IMR-90 (cell line): ENCODE measurements around the gene CCR8. TPM values are rescaled to one million over a fixed set of nuclear protein-coding genes. Genes with fewer than 3 reads are reported as not detected.

Experiments used
- ATAC-seq: fragments of 200-7000 bp; cut with Tn5 transposase; 2 replicates; pipeline ENCODE4 v1.9.1; 2020; ENCODE audit warnings: low read depth, mild to moderate bottlenecking, moderate library complexity
- BruUV-seq: library from RNA; stranded (reverse); fragments of 400-500 nt; replicated peaks from 2 replicates; lab custom pipeline; 2021; lab: Mats Ljungman, UMichigan
- CTCF ChIA-PET: fragments of 300-600 bp; formaldehyde crosslinking; extraction: SDS; loops from one replicate; lab custom pipeline; 2021; ENCODE audit warnings: antibody characterized with exemption; lab: Yijun Ruan, JAX
- POLR2A ChIA-PET: fragments of 300-600 bp; sonication (Branson Sonifier 250); formaldehyde crosslinking; loops from one replicate; lab custom pipeline; 2022; ENCODE audit warnings: antibody characterized with exemption; ENCODE audit not compliant: unreplicated experiment; lab: Charles Lee
- DNase-seq: peaks from one replicate; pipeline ENCODE4 v3.0.0; 2013
- H2AFZ ChIP-seq: replicated peaks from 2 replicates; pipeline ENCODE3; 2013; ENCODE audit warnings: low read length, mild to moderate bottlenecking; ENCODE audit not compliant: poor library complexity
- H2AK5ac ChIP-seq: 2 replicates; pipeline ENCODE4 v1.6.1; 2013; ENCODE audit warnings: low read depth, low read length, inconsistent platforms
- H2AK9ac ChIP-seq: replicated peaks from 2 replicates; pipeline ENCODE3; 2013; ENCODE audit warnings: mild to moderate bottlenecking, low read depth, low read length, moderate library complexity; ENCODE audit not compliant: poor library complexity
- H2BK120ac ChIP-seq: 2 replicates; pipeline ENCODE4 v1.6.1; 2013; ENCODE audit warnings: low read depth, low read length, inconsistent platforms
- H2BK15ac ChIP-seq: 3 replicates; pipeline ENCODE4 v1.6.1; 2013; ENCODE audit warnings: low read depth, low read length, inconsistent platforms
- H2BK20ac ChIP-seq: 2 replicates; pipeline ENCODE4 v1.6.1; 2013; ENCODE audit warnings: low read depth, mild to moderate bottlenecking, inconsistent platforms, low read length, moderate library complexity
- H2BK5ac ChIP-seq: 2 replicates; pipeline ENCODE4 v1.6.1; 2013; ENCODE audit warnings: mild to moderate bottlenecking, low read depth, low read length, inconsistent platforms; ENCODE audit not compliant: poor library complexity, severe bottlenecking
- H3K14ac ChIP-seq: replicated peaks from 2 replicates; pipeline ENCODE4 v1.6.1; 2013; ENCODE audit warnings: low read depth, low read length, inconsistent platforms
- H3K18ac ChIP-seq: 2 replicates; pipeline ENCODE4 v1.6.1; 2013; ENCODE audit warnings: low read depth, low read length, control low read depth
- H3K23ac ChIP-seq: 2 replicates; pipeline ENCODE4 v1.6.1; 2013; ENCODE audit warnings: low read depth, low read length, inconsistent platforms
- H3K27ac ChIP-seq: 2 replicates; pipeline ENCODE4 v1.5.1; 2013; ENCODE audit warnings: mild to moderate bottlenecking, control low read depth, low read length; ENCODE audit not compliant: insufficient read depth
- H3K27me3 ChIP-seq: 2 replicates; pipeline ENCODE4 v1.6.1; 2013; ENCODE audit warnings: low read length; ENCODE audit not compliant: control insufficient read depth, insufficient read depth
- H3K36me3 ChIP-seq: 2 replicates; pipeline ENCODE4 v1.6.1; 2013; ENCODE audit warnings: low read length, mixed read lengths; ENCODE audit not compliant: control insufficient read depth, insufficient read depth
- H3K4ac ChIP-seq: 2 replicates; pipeline ENCODE4 v1.6.1; 2013; ENCODE audit warnings: low read depth, low read length, inconsistent platforms
- H3K4me1 ChIP-seq: 2 replicates; pipeline ENCODE4 v1.6.1; 2013; ENCODE audit warnings: low read length, mixed read lengths; ENCODE audit not compliant: control insufficient read depth, insufficient read depth
- H3K4me2 ChIP-seq: 2 replicates; pipeline ENCODE4 v1.6.1; 2013; ENCODE audit warnings: low read depth, mild to moderate bottlenecking, control low read depth, low read length, moderate library complexity
- H3K4me3 ChIP-seq: 2 replicates; pipeline ENCODE4 v1.5.1; 2013; ENCODE audit warnings: low read depth, mild to moderate bottlenecking, control low read depth, low read length, moderate library complexity; ENCODE audit not compliant: insufficient read depth
- H3K56ac ChIP-seq: 2 replicates; pipeline ENCODE4 v1.6.1; 2013; ENCODE audit warnings: low read length, inconsistent platforms; ENCODE audit not compliant: insufficient read depth; ENCODE audit errors: extremely low read depth
- H3K79me1 ChIP-seq, 2 experiments: 2 replicates each; pipeline ENCODE4 v1.6.1; 2013; ENCODE audit warnings: low read length in 2 of 2, inconsistent platforms in 1 of 2, low read depth in 1 of 2
- H3K9ac ChIP-seq: 2 replicates; pipeline ENCODE4 v1.6.1; 2013; ENCODE audit warnings: low read depth, low read length, control low read depth
- H3K9me1 ChIP-seq: 2 replicates; pipeline ENCODE4 v1.6.1; 2013; ENCODE audit warnings: low read length, inconsistent platforms; ENCODE audit not compliant: insufficient read depth
- H3K9me3 ChIP-seq: 2 replicates; pipeline ENCODE4 v1.6.1; 2013; ENCODE audit warnings: low read length; ENCODE audit not compliant: control insufficient read depth, insufficient read depth
- H4K20me1 ChIP-seq: 2 replicates; pipeline ENCODE4 v1.6.1; 2013; ENCODE audit warnings: low read length, inconsistent platforms; ENCODE audit not compliant: insufficient read depth
- H4K5ac ChIP-seq: 2 replicates; pipeline ENCODE4 v1.6.1; 2013; ENCODE audit warnings: mild to moderate bottlenecking, low read depth, low read length, control low read depth
- H4K8ac ChIP-seq, 2 experiments: 2 replicates each; pipeline ENCODE4 v1.6.1; 2013; ENCODE audit warnings: low read depth in 2 of 2, low read length in 2 of 2, control low read depth in 1 of 2, inconsistent platforms in 1 of 2
- H4K91ac ChIP-seq: 2 replicates; pipeline ENCODE4 v1.6.1; 2013; ENCODE audit warnings: low read depth, low read length, inconsistent platforms; ENCODE audit not compliant: insufficient read depth
- CEBPB ChIP-seq: IDR thresholded peaks from 2 replicates; pipeline ENCODE4 v1.6.1; 2012; ENCODE audit warnings: low read depth, low read length, improper control_type of control experiment
- CHD1 ChIP-seq: IDR thresholded peaks from 2 replicates; pipeline ENCODE4 v1.6.1; 2012; ENCODE audit warnings: low read depth, low read length, improper control_type of control experiment
- NFE2L2 ChIP-seq: fragments of 150-350 bp; IDR thresholded peaks from 2 replicates; pipeline ENCODE4 v1.6.1; 2016; ENCODE audit warnings: low read depth, mild to moderate bottlenecking, low read length
- POLR2A ChIP-seq: IDR thresholded peaks from 2 replicates; pipeline ENCODE4 v1.6.1; 2012; ENCODE audit warnings: mild to moderate bottlenecking, low read depth, low read length
- SMC3 ChIP-seq: fragments of 150-350 bp; IDR thresholded peaks from 2 replicates; pipeline ENCODE4 v1.6.1; 2016; ENCODE audit warnings: low read depth, mild to moderate bottlenecking, antibody characterized with exemption, low read length, moderate library complexity
- WGBS, 2 experiments: methylation state at CpG; one replicate each; pipeline versions ENCODE4 v1.1.5 to v1.1.7; 2013; ENCODE audit warnings: missing lambda C conversion rate in 2 of 2; ENCODE audit not compliant: insufficient read length in 1 of 2; ENCODE audit errors: extremely low coverage in 2 of 2; 5-methylcytosine and 5-hydroxymethylcytosine counted together
- dilution Hi-C: fragments of 300-500 bp; cut with HindIII; formaldehyde crosslinking; loops from one replicate; pipeline ENCODE4 v1.14.3; 2018; ENCODE audit warnings: low sequenced_read_pairs; ENCODE audit not compliant: unreplicated experiment
- in situ Hi-C: fragments of 300-500 bp; cut with MboI; formaldehyde crosslinking; loops from 3 replicates; pipeline ENCODE4 v1.14.3; 2019; ENCODE audit warnings: low sequenced_read_pairs, inconsistent platforms, mixed read lengths
- intact Hi-C: fragments of 100-400 bp; cut with micrococcal nuclease; formaldehyde crosslinking; loops from 2 replicates; pipeline ENCODE4 v1.10.0; 2022
- polyA plus RNA-seq, 3 experiments: library from polyadenylated mRNA; depleted of rRNA; stranded (reverse); fragments of >200 nt; gene quantifications; 2 replicates each; pipeline ENCODE4 v1.2.3, GENCODE V29; 2012; ENCODE audit warnings: low replicate concordance in 1 of 3
- total RNA-seq: library from RNA; depleted of rRNA; stranded (reverse); fragments of >200 nt; gene quantifications from 2 replicates; pipeline ENCODE4 v1.2.3, GENCODE V29; 2012

Gene CCR8
- total and polyA plus RNA-seq, 2 of the 4 experiments (the other 2 are of a cell fraction): not detected

DNA sequence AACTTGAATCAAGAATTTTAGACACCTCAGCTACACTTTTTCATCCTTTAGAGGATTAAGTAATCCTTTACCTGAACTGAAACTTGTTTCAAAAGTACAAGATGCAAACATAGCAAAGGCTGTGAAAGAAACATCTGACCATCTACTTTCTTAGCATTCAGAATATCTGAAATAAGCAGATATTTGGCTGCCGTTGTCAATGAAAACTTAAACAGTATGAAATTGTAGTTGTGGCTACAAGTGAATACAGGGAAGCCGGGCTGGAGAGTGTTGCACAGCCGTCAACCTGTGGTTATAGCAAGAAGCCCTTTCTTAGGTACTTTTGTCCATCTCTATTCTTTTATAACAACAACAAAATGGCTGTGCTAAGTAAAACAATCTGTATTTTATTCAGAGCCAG lies 42.7 kb upstream of the CCR8 start:
- H4K8ac ChIP-seq: no peak overlapping the region
- H2AK9ac ChIP-seq: no peak overlapping the region
- no TSS peak for BruUV-seq
- ChIA-PET CTCF (interaction anchor here (0.6 to 2.8 kb wide), 2 partner anchors 161 to 1405 kb away, joined by 3 to 39 read pairs; no protein-coding TSS in a partner anchor), POLR2A (no interaction called here)
- 100% methylated on average over 1 of the region's 3 CpGs; no CpG with 5 or more reads in 1 of the 2 experiments for WGBS, 2 experiments
- no peak overlapping the region for H3K56ac ChIP-seq
- no peak overlapping the region for H3K14ac ChIP-seq
- intact Hi-C loops (no loop called here), dilution Hi-C loops (no loop called here), in situ Hi-C loops (loop anchor here (5.0 kb wide), 1 partner anchor 159 kb away; no protein-coding TSS in a partner anchor)
- H3K79me1 ChIP-seq: no peaks in the 10 kb centered on the region
- no peak overlapping the region for H3K18ac ChIP-seq
- H3K9ac ChIP-seq: no peak overlapping the region
- H2AK5ac ChIP-seq: no peak overlapping the region
- no peaks in the 10 kb centered on the region for H3K27me3 ChIP-seq
- no peaks in the 10 kb centered on the region for H3K36me3 ChIP-seq
- TF ChIP-seq POLR2A: no peak
- no peak for TF ChIP-seq NFE2L2
- TF ChIP-seq SMC3: no peak
- no peak for TF ChIP-seq CHD1
- TF ChIP-seq CEBPB: no peak
- no peak overlapping the region for H4K5ac ChIP-seq
- no peak overlapping the region for H3K23ac ChIP-seq
- H2AFZ ChIP-seq: no peak overlapping the region
- no peak overlapping the region for H3K4ac ChIP-seq
- H2BK20ac ChIP-seq: no peak overlapping the region
- no peak overlapping the region for H4K91ac ChIP-seq
- H4K20me1 ChIP-seq: no peaks in the 10 kb centered on the region; the same call in 1 of the 2 replicates
- H3K9me1 ChIP-seq: no peaks in the 10 kb centered on the region
- no peak overlapping the region for H3K4me2 ChIP-seq
- no peak overlapping the region for H2BK5ac ChIP-seq
- no peak for DNase-seq
- H2BK120ac ChIP-seq: no peak overlapping the region
- no peaks in the 10 kb centered on the region for H3K9me3 ChIP-seq
- no peak overlapping the region for H2BK15ac ChIP-seq
- ATAC-seq: no peak
- H3K27ac ChIP-seq: no peak overlapping the region
- no peak overlapping the region for H3K4me3 ChIP-seq
- H3K4me1 ChIP-seq: no peaks in the 10 kb centered on the region
